H1 (cell line): ENCODE measurements around the gene RPIA. TPM values are rescaled to one million over a fixed set of nuclear protein-coding genes. Genes with fewer than 3 reads are reported as not detected.

Experiments used
- BRCA1 ChIP-seq: IDR thresholded peaks from 2 replicates; pipeline ENCODE4 v1.6.1; 2012; ENCODE audit warnings: low read depth, low read length, improper control_type of control experiment
- EGR1 ChIP-seq: IDR thresholded peaks from 2 replicates; pipeline ENCODE4 v1.6.1; 2011; ENCODE audit warnings: low read depth, low read length, borderline replicate concordance
- FOSL1 ChIP-seq: IDR thresholded peaks from 2 replicates; pipeline ENCODE4 v1.6.1; 2011; ENCODE audit warnings: mild to moderate bottlenecking, low read depth, low read length, moderate library complexity; ENCODE audit not compliant: insufficient read depth
- GTF2F1 ChIP-seq: IDR thresholded peaks from 2 replicates; pipeline ENCODE4 v1.6.1; 2012; ENCODE audit warnings: low read depth, low read length, improper control_type of control experiment, borderline replicate concordance
- KDM1A ChIP-seq: fragments of 200-600, 300-600 bp; sonication (generic); IDR thresholded peaks from 2 replicates; pipeline ENCODE4 v1.7.1; 2016; ENCODE audit warnings: mild to moderate bottlenecking, low read length, borderline replicate concordance
- MAX ChIP-seq: IDR thresholded peaks from 2 replicates; pipeline ENCODE4 v1.6.1; 2012; ENCODE audit warnings: inconsistent platforms
- SIX5 ChIP-seq: IDR thresholded peaks from 2 replicates; pipeline ENCODE4 v1.6.1; 2011; ENCODE audit warnings: mild to moderate bottlenecking, low read depth, low read length
- polyA plus RNA-seq, 7 experiments: library from polyadenylated mRNA; depleted of rRNA in 3 of 7; stranded (reverse) in 5 of 7; unstranded in 2 of 7; fragments of >200 nt in 5 of 7; fragments of 200-250 nt in 2 of 7; gene quantifications; 1 replicate in 5 of 7; 2 replicates in 1 of 7; 4 replicates in 1 of 7; pipeline versions ENCODE4 v1.2.1 to v1.2.3, GENCODE V29; 2011 to 2013; ENCODE audit warnings: missing spikeins in 2 of 7, mixed read lengths in 2 of 7
- total RNA-seq: library from RNA; stranded (reverse); fragmentation: NEBNext Ultra II Directional; extraction: Animal tissue kit (Norgen Biotek cat#: 25700); gene quantifications from 2 replicates; pipeline ENCODE4 v1.2.1, GENCODE V29; 2021

RPIA gene
- total and polyA plus RNA-seq, 2 of the 8 experiments (the other 6 are each of a cell fraction or from before 2014, with no cell fraction given) = 13.1 to 24.0 TPM

DNA sequence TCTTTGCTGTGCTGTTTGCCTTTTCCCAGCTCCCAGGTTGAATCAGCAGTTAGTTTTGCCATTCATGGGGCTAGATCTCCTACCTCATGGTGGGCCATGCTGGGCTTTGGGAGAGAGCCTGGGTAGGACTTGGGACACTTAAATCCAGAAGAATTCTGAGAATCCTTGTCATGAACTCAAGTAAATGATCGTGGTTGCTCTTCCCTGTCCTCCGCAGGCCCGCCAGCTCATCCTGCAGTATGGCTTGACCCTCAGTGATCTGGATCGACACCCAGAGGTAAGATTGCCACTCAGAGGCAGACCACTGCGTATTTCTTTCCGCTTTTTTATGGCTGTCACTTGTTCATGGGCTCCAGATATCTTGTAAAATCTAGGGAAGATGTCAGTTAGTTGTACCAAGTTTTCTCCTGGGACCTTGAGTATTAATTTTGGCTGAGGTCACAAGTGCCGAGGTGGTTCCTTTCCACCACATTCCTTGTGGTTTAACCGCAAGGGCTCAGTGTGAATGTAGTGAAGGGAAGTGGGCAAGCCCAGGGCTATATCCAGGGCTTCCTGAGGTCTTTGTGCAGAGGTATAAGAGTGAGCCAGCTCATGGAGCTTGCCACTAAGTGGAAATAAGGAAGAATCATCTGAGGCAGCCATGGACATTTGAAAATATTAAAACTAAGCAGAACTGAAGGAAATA lies 37.7 kb downstream of the RPIA start (continued):
- TF ChIP-seq BRCA1 = no peak
- no peak for TF ChIP-seq SIX5
- TF ChIP-seq GTF2F1 = no peak
- no peak for TF ChIP-seq MAX
- no peak for TF ChIP-seq FOSL1
- no peak for TF ChIP-seq EGR1
- no peak for TF ChIP-seq KDM1A
